GM19397 (cell line): ENCODE results near the gene INSIG1.

Source experiments
- ATAC-seq: cut with Tn5 transposase; IDR thresholded peaks from one replicate; pipeline ENCODE4 v1.9.1; 2021; ENCODE audit warnings: mild to moderate bottlenecking, moderate library complexity; ENCODE audit not compliant: unreplicated experiment

INSIG1 gene

DNA sequence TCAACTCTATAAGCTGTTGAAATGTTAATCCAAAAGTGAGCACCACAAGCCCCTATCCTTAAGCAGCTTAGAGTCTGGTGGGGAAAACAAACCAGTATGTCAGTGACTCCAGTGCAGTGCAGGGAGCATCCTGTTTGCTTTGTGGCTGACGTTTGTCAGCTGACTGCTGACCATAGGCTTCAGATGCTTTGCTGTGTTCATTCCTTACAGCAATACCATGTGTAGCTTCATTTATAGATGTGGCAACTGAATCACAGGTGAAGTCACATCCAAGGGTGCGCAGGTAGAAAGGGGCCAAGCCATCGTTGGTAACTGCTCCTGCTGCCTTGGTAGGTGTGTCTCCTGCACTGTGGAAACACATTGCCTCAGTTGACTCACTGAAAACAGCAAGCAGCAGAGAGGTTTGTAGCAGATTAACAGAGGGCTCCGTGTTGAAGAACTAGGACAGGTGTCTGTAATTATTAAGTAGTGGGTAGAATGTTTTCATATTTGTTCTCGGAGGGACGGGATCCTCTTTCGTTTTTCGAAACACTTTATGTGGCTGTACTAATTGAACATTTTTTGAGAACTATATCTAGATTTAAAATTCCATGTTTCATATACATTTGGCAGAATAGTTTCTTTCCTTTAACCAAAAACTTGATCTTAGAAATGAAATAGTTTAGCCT lies 2.0 kb downstream of the INSIG1 start:
- ATAC-seq = no peak

GRCh38 chr7:155300641-155301452 lies 3.2 kb downstream of the INSIG1 start:
- no peak for ATAC-seq

- ATAC-seq = no peak
Measured at GRCh38 chr7:155303039-155303593, 5.4 kb downstream of the INSIG1 start.

DNA sequence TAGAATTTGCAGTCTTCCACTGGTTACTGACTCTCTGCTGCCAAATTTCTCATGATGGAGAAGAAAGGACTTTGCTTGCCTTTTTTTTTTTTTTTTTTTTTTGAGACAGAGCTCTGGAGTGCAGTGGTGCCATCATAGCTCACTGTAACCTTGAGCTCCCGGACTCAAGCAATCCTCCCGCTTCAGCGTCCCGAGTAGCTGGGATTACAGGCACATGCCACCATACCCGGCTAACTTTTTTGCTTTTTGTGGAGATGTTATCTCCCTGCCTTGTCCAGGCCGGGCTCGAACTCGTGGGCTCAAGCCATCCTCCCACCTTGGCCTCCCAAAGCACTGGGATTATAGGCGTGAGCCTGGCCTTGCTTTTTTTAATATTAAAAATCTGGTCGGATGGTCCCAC lies 6.2 kb downstream of the INSIG1 start:
- no peak for ATAC-seq

- no peak for ATAC-seq
Measured at GRCh38 chr7:155305231-155305904, 7.7 kb downstream of the INSIG1 start.

DNA sequence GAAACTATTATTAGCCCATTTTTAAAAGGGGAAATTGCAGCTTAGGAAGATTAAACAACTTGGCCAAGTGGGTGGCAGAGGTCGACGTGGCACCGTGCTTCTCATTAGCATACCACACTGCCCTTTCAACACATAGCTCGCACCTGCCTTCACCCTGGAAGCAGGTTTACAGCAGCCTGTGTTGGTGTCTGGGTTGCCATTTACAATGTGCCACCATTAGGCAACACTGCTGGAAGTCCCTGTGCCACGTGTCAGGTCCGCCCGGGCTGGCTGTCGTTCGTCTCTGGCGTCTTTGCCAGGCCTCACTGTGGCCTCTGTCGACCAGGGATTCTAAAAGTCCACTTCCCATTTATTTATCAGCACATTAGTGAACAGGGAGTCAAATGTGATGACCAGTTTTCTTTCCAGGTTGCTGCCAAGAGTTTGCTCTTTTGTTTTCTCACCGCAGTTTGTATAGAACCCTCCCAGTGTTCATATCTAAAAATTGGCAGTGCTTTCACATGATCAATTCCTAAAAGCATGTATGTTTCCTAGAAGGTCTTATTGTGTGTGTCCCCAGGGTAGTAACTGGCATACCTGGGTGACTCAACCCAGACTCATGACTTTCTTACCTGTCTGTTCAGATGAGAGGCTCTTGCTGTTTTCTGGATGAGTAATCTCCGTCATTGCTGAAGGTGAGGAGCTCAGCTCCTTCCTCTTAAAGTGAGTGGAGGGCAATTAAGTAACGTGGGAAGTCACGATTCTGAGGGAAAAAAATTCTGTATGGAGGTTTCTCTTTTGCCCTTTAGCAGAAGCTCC lies 9.2 kb downstream of the INSIG1 start:
- ATAC-seq = no peak

GRCh38 chr7:155308330-155309020 lies 10.8 kb downstream of the INSIG1 start:
- no peak for ATAC-seq

GRCh38 chr7:155309021-155309338 lies 11.3 kb downstream of the INSIG1 start:
- no peak for ATAC-seq

DNA sequence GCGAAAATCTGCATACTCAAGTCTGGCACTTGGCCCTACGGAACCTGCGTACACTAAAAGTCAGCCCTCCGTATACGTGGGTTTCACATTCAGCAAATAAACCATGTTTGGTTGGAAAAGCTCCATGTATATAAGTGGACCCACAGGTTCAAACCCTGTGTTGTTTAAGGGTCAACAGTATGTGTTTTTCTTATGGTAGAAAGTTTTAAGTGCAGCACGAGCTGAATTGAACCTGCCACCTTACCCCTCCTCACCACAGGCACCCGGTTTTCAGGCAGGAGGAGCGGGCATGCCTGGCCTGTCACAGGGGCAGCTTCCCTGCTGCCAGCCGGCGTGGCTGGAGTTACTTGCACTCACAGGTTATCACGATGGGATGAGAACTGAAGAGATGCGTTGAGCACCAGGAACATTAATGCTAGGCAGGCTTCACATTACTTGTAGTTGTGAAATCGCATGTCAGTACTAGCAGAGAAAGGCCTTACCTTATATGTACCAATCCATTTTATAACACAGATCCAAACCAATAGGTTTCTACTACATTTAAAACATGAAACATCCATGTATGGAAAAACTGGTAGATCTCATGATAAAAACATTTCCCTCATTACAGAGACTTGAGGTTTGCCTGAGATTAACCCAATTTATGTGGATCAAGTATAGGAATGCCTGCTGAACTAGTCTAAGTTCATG lies 12.9 kb downstream of the INSIG1 start:
- ATAC-seq = no peak

DNA sequence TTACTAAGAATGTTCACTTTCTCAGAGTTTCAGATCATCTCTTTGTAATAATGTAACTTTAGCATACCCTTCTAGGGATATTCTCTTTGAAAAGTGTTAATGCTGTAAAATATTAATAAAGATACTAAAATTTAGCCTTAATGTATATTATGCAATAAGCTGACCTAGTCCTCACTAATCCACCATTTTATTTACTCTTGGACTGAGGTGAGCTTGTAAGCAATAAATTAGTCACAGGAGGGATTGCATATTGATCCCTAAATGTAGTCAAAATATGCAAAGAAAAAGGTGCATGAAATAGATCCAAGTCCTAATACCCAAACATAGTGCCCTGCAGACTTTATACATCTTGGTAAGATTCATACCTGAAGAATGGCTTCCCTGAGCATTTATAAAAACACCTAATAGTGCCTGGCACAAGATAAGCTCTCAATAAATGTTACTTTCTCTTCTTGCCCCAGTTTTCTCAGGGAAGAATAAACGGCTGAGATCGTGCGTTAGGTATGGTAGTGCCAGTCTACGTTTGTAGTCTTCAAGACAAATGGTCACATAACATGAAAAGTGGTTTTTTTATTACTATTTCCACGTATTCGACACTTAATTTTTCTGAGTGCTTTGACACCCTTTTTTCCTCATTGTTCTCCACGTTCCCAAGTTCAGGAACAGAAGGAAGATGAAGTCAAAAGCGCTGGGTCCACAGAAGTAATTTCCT lies 14.3 kb downstream of the INSIG1 start:
- no peak for ATAC-seq

DNA sequence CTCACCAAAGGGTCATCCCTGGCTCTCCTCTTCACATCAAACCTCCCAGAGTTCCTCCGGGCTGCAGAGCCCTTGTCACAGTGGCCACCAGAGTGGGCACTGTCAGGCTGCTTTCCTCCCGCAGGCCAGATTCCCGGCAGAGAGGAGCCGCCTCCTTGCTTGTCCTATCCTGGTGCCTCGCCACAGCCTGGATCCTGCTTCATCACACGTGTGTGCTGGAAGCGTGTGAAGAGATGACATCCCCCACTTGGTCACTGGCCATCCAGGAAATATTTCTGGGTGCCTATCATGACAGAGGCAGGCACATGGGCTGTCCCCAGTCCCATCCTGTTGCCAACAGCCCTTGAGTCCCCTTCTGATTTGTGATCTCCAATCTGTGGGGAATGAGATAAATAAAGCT lies 15.0 kb downstream of the INSIG1 start:
- ATAC-seq = no peak

GRCh38 chr7:155313096-155313495 lies 15.4 kb downstream of the INSIG1 start:
- no peak for ATAC-seq

DNA sequence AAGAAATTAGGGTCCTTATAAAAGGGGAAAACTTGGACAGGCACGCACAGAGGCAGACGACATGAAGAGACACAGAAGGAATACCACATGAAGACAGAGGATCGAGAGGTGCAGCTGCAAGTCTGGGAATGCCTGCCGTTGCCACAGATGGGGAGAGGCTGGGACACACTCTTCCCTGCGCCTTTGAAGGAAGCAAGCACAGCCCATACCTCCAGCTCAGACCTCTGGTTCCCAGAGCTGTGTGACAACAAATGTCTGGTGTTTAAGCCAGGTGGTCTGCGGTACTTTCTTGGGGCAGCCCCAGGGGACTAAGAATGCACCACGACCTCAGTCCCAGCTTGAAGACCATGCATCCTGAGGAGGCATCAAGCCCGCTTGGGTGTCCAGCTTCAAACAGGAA lies 18.3 kb downstream of the INSIG1 start:
- no peak for ATAC-seq

- no peak for ATAC-seq
Measured at GRCh38 chr7:155316427-155317113, 18.9 kb downstream of the INSIG1 start.

DNA sequence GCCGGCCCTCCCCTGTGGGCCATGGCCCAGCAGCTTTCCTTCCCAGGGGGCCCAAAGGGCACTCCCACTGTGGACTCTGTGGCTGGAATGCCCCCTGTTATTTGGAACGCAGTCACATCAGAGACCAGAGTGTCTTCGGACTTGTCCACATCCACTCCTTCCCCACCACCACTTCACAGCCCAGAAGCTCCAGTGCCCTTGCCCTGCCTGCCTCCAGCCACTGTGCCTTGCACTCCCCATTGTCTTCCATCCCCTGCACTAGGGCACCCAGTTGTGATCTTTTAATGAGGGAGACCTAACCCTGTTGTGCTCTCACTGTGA lies 19.4 kb downstream of the INSIG1 start:
- ATAC-seq = no peak

- ATAC-seq = no peak
Measured at GRCh38 chr7:155318245-155318644, 20.6 kb downstream of the INSIG1 start.

- ATAC-seq = no peak
Measured at GRCh38 chr7:155322530-155322929, 24.9 kb downstream of the INSIG1 start.

GRCh38 chr7:155323001-155323638 lies 25.4 kb downstream of the INSIG1 start:
- no peak for ATAC-seq
